HUDEP-2 (cell line): ENCODE measurements around the gene TMEM250.
A peak's percentile ranks its signal among the peaks of the same experiment; 100 is the strongest.
"Not testable (repeated sequence)": the region's sequence is repeated elsewhere in the genome, so short reads cannot be mapped to it uniquely, and the experiment has no call there.

ENCODE experiments used
- DNase-seq, 76 experiments: peaks; one replicate each; lab custom pipeline; 2025; ENCODE audit not compliant: unreplicated experiment in 76 of 76; lab: John Stamatoyannopoulos, UW

TMEM250 gene

DNA sequence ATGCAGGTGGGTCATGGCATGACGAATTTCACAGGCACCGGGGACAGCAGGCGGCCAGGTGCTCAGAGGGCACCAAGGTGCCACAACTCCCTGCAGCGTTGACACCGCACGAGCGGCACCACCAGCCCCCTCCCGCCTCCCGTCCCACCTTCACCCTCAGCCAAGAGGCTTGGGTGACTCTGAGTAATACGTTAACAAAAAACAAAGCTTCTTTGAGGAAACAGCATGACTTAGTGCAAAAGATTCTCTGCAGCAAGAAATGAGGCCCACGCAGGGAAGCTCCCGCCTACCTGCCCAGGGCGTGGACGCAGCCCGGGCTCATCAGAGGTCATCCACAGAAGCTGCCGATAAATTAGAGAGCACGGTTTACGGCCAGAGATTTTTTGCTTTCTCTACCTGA is 4.1 kb downstream of the TMEM250 start:
- DNase-seq = no peak

DNA sequence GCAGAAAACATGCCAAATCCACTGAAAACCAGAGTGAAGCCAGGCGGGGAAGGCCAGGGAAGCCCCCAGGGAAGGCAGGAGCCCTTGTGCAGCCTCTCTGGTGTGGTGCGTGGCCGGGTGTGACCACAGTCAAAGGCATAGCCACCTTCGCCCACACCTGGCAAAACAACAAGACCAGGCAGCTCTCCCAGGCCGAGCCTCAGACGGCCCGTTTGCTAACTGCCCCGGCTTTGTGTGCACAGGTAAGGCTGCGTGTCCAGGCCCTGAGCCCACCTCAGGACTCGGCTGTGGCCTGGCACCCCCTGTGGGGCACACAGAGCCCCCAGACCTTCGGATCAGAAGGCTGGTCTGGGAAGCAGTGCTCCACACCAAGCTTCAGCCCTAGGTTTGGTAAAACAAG is 6.1 kb downstream of the TMEM250 start:
- DNase-seq = no peak

DNA sequence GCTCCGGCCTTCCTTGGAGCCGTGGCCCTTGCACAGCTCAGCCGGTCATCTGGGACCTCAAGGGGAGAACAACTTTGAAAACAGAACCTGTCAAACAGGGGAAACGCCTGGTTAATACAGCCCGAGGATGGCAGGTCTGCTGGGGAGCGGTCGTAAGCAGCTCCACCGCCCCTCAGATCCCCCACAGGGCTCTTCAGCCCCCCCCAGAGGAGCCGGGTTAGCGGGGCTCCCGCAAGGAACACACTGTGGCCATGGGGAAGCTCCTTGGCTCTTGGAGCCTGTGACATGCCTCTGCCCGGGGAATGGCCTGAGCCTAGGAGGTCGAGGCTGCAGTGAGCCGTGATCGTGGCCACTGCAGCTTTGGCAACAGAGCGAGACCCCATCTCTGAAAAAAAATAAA is 6.8 kb downstream of the TMEM250 start:
- no peak for DNase-seq

DNA sequence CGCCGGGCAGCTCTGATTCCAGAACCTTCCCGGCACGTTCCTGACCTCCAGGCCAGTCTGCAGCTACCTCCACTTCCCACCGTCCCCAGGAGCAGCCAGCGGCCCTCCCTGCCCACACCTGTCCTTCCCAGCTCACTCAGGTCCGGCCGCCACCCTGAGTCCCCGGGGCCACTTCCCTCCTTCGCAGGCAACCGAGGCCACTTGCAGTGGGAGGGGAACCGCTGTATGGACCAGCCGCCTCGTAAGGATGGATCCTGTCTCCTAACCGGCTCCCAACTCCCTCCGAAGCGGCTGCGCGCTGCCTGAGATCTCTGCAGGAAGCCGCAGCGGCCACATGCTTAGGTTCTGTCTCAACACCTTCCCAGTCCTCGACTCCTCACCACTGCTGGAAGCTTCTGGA is 7.5 kb downstream of the TMEM250 start:
- no peak for DNase-seq

DNA sequence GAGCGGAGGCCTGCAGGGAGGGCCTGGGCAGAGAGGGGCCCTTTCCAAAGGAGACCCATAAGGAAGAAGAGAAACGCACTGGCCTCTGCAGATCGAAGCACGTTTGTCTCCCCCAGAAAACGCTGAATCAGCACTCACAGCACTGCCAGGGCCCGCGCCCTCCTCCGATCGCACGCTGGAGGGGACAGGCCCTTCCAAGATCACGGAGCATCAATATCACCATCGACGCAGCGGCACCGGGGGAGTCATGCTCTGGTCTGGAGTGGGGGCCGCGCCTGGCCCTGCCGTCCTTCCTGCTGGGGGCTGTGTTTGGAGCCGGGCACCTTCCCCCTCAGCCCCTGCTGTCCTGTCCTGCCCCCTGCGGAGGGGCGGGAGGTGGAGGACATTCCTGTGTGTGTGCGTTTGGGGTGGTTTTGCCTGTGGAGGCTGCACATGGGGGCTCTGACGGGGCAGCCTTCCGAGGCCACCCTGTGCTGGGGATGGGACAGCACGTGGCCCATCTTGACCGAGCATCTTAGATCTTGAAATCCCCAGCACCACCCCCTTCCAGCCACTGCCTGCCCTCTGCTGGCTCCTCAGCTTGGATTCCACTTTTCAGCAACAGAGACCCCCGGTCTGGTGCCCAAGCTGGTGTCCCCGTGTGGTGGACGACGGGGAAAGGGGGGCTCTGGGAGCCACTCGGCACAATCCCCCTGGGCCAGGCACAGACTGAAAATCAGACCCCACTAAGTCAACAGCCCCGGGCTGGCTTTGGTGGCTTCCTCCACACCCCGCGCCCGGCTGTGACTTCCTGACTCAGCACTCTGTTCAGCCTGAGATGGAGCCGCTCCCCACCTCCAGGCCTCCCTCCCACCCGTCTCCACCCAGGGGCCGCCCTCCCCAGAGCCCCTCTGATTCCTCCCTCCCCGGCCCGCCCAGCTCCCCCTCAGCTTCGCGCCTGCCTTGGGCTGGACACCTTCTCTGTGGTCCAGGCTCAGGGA is 8.3 kb downstream of the TMEM250 start:
- peak in 24 of 76 experiments; percentile 4 to 60 (median 39) for DNase-seq

DNA sequence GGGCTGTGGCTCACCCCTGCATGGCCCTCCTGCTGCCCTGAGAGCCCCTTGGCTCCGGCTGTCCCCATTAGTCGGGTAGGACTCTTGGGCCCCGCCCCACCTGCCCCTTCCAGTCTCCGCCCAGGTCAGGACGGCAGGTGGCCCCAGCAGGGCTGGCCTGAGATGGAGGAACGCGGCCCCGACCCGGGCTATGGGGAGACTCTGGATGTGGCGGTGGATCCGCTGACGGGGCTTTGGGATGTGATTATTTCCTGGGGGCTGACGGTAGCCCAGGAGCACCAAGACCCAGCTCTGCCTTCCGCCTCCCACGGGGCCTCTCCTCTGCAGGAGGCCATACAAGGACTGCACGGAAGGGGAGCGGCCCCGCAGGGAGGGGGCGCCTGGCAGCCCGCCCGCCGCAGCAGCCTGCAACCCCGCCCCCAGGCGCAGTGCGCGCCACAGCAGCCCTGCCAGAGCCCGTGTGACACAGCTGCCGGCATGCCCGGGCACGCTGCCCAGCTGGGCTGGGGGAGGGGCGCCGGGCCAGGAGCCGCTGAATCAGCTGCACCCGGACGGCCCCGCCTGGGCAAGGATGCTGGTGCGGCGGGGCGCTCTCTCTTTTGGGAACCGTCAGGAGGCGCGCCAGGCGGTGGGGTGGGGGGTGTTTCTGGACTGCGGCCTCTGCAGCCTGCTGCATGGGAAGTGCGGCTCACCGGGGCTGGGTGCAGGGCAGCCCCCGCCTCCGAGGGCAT is 9.2 kb downstream of the TMEM250 start:
- peak in 75 of 76 experiments; percentile 17 to 98 (median 93) for DNase-seq

DNA sequence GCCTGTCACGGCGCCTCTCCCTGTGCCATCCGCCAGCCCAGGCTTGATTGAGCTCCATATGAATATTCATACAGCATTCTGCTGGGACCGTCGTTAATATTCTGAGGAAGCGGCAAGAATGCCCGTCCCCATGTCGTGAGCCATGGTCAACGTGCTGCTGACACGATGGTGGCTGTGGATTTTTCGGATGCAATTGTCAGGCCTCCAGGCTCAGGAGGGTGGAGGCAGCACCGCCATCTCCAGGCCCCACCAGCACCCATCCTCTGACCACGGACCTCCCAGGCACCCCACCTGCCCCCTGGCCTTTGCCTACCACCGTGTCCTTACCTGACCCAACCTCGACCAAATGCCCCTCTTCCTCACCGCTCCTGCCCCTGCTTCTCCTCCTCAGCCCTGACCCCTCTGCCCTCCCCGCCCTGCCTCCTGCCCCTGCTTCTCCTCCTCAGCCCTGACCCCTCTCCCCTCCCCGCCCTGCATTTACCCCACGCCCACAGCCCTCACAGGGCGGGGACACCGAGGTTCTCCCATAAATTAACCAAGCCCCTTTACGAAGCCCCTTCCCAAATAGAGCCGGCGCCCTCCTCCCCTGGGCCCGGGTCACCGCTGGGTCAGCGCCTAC is 9.9 kb downstream of the TMEM250 start:
- DNase-seq = no peak

DNA sequence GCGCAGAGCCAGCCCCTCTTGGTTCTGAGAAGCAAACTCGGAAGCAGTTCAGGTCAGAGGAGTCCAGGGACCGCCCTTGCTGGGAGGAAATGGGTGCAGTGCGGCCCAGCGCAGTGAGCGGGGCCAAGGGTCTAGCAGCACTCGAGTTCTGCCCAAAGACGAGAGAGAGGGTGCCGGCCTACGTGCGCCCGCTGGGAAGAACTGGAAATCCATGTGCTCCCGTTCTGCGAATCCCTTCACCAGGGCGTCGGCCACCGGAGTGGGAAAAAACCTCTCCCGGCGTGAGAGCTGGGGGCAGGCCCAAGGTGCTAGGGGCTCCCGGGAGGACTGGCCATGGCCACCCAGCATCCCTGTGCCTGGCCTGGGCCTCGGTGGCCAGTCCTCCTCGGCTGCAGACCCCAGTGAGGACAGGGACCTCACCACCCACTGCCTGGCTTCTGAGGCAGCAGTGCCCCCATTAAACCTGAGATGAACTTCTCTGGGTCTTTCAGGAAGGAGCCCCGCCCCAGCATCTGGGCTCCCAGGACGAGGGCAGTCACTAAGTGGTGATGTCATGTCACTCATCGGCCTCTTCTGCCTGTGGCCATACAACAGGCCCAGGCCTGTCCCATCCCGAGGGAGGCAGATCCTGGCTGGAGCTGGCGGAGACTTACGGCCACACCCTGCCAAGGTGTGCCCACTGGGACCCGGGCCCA is 10.6 kb downstream of the TMEM250 start:
- no peak for DNase-seq

DNA sequence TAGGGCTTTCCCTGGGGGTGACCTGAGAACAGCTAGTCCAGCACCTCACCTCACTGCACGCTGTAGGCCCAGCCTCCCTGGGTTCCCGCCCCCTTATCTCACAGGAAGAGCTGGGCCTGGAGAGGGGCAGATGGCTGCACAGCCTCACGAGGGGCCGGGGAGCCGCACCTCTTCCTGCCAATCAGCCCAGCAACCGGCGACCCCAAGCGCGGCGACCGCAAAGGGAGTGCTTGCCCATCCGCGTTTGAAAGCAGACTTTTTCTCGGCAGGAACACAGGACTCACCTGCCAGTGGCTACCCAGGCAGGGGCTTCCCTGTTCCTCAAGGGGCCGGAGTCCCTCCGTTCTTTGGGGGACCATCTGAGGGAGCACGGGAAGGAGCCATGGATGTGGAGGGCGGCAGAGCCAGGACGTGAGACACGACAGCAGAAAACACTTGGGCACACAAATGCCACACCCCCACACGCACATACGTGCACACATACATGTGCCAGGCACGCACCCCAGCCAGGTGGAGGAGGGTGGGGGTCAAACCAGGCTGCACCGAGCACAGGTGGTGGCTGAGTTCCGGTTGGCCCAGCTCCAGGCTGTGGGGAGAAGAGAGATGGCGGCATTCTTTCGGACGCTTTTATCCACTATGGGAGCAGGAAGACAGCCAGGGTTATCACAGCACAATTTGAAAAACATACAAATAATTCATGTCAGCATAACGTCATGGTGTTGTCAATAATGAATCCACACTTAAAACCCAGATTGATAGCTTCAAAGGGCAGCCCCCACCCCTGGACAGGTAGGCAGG is 11.3 kb downstream of the TMEM250 start:
- DNase-seq = peak in 53 of 76 experiments; percentile 6 to 68 (median 42)

DNA sequence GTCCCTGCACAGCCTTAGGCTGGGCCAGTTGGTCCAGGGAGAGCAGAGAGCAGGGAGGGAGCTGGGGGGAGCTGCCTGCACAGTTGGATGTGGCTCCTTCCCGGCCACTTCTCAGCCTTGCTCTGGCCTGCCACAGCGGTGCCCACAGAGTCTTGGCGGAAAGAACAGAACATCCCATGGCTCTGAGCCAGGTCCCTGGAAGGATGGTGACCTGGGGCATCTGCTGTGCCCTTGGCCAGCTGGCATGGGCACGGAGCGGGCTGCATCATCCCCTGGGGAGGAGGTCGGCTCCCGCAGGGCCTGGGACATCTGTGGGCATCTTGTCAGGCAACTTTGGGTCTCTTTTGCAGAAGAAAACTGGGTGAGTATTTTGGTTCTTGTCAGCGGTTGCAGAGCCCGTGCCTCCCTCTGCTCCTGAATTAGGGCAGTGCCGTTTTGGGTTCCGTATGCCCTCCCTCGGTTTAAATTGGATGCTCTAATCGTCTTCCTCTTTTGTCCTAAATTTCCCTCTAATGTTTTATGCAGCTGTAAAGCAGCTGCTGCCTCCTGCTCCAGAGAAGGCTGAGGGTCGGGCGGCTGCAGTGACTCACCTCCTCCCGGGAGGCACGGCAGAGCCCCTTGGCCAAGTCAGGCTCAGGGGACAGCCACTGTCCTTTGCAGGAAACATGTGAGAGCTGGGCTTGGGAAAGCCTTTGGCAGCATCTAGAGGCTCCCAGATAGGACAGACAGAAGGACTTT is 13.1 kb downstream of the TMEM250 start:
- no peak for DNase-seq

DNA sequence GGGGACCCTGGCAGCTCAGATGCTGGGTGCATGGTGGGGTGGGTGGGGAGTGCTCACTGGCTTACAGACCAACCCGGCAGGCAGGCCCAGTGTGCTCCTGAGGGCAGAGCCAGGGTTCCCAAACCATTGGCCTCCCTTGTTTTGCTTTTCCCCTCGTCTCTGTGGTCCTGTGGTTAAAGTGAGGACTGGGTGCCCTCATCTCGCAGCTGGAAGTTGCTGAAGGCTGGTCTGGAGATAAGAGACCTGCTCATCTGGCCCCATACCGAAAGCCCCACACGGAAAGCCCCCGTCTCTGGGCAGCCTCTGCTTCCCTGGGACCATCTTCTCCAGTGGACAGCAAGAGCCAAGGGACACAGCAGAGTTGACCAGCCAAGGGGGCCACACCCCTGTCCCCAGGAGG is 13.8 kb downstream of the TMEM250 start:
- DNase-seq = no peak

DNA sequence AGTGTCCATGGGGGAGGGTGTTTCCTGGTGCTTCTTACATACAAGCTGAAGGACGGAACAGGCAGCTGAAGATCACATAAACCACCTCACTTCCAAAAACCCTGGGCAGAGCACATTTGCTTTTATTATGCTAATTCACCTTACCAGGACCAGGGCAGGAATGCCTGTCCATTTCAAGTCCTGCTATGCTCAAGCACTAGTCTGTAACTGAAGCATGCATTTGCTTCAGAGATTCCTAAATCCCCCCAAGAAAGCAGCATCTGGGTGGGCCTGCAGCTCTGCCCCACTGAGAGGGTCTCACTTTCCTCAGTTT is 14.2 kb downstream of the TMEM250 start:
- DNase-seq = no peak

DNA sequence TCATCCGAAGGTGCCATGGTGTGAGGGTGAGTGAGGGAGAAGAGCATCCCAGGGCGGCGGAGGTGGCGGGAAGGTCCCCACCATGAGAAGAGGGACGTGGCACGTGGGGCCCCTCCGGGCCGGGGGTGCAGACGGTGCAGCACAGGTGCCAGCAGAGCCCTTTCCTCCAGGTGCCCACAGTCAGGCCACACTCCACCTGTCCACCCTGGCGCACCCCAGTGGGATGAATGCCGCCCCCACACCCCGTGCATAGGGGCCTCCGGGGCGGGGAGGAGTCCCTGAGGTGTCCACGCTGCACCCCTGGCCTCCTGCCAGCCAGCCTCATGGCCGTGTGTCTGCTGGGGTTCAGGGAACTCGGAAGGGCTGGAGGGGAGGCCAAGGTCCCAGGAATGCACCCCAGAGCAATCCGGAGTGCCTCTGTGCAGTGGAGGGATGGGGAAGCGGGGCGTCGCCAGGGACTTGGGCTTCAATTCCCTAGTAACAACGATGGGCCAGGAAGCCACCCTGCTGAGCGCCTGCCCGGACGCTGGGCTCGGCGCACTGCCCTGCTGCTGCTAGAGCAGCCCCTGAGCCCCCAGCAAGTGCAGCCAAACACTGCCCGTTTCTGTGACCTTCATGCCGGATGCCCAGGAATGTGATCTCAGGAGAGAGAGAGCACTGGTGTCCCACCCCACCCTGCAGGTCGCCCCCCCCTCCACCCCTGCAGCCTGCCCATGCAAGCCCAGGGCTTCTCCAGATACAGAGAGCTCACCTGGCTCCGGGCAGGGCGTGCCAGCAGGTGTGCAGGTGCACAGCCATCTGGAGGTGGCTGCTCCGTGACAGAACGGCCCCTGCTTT is 14.8 kb downstream of the TMEM250 start:
- DNase-seq = no peak

DNA sequence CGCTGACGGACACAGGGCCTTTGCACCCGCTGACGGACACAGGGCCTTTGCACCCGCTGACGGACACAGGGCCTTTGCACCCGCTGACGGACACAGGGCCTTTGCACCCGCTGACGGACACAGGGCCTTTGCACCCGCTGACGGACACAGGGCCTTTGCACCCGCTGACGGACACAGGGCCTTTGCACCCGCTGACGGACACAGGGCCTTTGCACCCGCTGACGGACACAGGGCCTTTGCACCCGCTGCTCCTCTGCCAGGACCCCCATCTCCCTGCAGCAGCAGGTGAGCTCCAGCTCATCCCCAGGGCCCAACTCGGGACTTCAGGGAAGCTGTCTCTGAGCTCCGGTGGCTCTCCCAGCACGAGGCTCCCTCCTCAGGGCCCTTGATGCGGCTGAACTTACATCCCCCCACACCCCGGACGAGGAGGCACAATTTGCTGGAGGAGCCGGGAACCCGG is 17.0 kb downstream of the TMEM250 start:
- DNase-seq = not testable (repeated sequence)

DNA sequence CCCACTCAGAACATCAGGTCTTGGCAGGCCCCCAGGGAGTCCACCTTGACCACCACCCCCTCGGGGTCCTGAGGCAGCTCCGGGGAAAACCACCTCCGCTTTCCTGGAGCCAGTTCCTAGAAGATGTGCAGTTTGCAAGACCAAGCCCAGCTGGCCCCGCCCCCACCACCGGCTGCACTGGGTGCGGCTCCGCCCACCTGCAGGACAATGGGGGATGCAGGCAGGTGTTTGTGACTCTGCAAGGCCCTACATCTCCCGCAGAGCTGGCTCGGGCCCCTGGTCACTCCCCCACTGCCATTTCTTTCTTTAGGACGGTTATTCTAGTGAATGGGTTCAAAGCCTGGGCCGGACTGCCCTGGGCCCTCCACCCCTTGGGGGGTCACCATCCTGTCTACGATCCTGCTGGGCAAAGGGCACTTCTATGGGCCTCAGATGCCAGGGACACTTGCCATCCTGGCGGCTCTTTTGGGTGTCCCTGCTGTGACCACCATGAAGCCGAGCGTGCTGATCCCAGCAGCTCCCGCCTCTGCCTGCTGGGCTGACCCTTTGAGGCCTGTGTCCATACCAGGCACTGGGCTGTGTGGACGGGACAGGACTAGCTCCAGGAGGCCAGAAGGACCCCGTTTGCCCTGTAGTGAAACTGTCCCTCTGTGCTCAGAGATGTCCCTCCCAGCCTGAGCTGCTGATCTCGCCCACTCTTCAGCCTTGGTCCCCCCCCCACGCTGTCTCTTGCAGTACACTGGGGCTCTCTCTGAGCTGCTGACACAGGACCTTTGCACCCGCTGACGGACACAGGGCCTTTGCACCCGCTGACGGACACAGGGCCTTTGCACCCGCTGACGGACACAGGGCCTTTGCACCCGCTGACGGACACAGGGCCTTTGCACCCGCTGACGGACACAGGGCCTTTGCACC is 17.7 kb downstream of the TMEM250 start:
- DNase-seq = peak in 1 of 76 experiments; percentile 27

DNA sequence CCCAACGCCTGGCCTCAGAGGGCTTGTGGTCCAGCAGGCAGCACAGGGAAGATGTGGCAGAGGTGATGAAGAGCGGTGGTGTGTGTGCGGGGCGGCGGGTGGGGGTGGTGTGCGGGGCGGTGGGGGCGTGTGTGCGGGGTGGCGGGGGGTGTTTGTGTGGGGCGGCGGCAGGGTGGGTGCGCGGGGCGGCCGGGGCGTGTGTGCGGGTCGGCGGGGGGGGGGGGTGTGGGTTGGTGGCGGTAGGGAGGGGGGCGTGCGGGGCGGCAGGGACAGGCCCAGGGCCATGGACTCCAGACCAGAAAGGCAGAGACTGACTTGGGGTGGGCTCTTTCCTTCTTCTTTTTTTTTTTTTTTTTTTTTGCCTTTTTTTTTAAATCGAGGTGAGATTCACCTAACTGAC is 19.1 kb downstream of the TMEM250 start:
- no peak for DNase-seq

DNA sequence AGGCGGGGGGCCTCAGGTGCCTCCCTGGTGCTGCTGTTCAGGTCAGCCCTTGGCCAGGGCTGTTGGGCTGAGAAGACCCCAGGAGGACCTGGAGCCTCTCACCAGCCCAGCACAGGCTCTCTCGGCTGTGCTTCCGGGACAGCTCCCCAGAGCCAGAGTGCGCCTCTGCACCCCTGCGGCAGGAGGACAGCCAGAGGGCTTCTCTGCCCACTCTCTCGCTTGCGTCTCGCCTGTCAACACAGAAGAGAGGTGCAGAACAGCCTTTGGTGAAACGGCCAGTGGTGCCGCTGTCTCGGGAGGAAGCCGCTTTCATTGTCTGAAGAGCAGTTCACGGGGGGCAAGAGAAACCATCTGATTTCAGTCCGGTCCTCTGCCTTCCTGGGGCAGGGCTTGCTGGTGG is 19.8 kb downstream of the TMEM250 start:
- no peak for DNase-seq
